Activated T-cell treated with anti-CD3 and anti-CD28 coated beads, Interleukin-2, amount 50 U/mL, for 72 hours (primary cell): ENCODE measurements around the gene CTNNB1. TPM values are rescaled to one million over a fixed set of nuclear protein-coding genes. Genes with fewer than 3 reads are reported as not detected.

Source experiments
- ATAC-seq, 2 donors: fragments of 150-1000 bp; cut with Tn5 transposase; replicated peaks in 1 of 2; 2 replicates each; pipeline ENCODE4 v1.10.0; 2021; ENCODE audit warnings: moderate library complexity in 2 of 2, mild to moderate bottlenecking in 1 of 2
- DNase-seq, 2 donors: peaks; one replicate each; pipeline ENCODE4 v3.0.0; 2021 to 2022; ENCODE audit warnings: mixed read lengths in 1 of 2
- H3K27ac Mint-ChIP-seq: one replicate; pipeline ENCODE4 v1.8.0; 2022; ENCODE audit warnings: mild to moderate bottlenecking, moderate library complexity, mixed read lengths
- H3K27me3 Mint-ChIP-seq: one replicate; pipeline ENCODE4 v1.8.0; 2022; ENCODE audit warnings: low read depth, mixed read lengths
- H3K36me3 Mint-ChIP-seq, 2 donors: one replicate each; pipeline ENCODE4 v1.8.0; 2022; ENCODE audit warnings: mixed read lengths in 2 of 2, mild to moderate bottlenecking in 1 of 2; ENCODE audit not compliant: insufficient read depth in 2 of 2
- H3K4me1 Mint-ChIP-seq: one replicate; pipeline ENCODE4 v1.8.0; 2022; ENCODE audit warnings: low read depth, mixed read lengths
- H3K4me3 Mint-ChIP-seq, 2 donors: one replicate each; pipeline ENCODE4 v1.8.0; 2022; ENCODE audit warnings: mild to moderate bottlenecking in 2 of 2, mixed read lengths in 2 of 2, moderate library complexity in 2 of 2
- H3K9me3 Mint-ChIP-seq, 2 donors: one replicate each; pipeline ENCODE4 v1.8.0; 2022; ENCODE audit warnings: mixed read lengths in 2 of 2
- total RNA-seq, 2 donors: library from RNA; stranded (reverse); gene quantifications; one replicate each; pipeline ENCODE4 v1.2.3, GENCODE V29; 2022

The CTNNB1 gene
- total RNA-seq, 2 donors from 2014 or later, result 93.3 to 137 TPM

GRCh38 chr3:41196499-41197410 is 2.5 kb upstream of the CTNNB1 start:
- peaks cover 6 to 8% of the 10 kb centered on the region in 2 donors for H3K36me3 Mint-ChIP-seq
- H3K4me1 Mint-ChIP-seq, result peaks cover 13% of the 10 kb centered on the region
- H3K27ac Mint-ChIP-seq, result no peak overlapping the region

DNA sequence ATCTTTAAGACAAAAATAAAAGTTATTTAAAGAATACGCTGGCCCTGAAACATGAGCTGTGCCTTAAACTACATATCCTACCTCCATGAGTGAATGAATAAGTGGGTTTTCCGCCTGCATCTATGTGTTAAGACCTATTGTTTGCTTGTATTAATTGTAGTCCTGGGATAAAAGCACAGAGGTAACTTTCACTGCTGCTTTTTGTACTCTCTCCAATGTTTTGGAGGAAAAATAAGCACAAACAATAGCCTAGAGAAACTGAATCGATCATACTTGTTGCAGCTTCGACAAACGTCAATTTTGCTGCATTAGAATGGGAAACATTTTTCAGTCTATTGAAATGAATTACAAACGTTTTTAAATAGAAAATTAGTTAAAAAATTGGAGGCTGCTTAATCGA is 1.3 kb upstream of the CTNNB1 start:
- Mint-ChIP-seq H3K4me1 (peaks cover 26% of the 10 kb centered on the region), H3K27ac (peak overlapping the region; percentile 88), H3K9me3 (no peaks in the 10 kb centered on the region), H3K27me3 (peaks cover 13% of the 10 kb centered on the region), H3K4me3 (peak overlapping the region in 1 of 2 donors; percentile 96), H3K36me3 (peaks cover 6 to 8% of the 10 kb centered on the region in 2 donors)
- ATAC-seq, result no peak
- no peak for DNase-seq

More at GRCh38 chr3:41196499-41197410, 2.5 kb upstream of the CTNNB1 start:
- DNase-seq, result no peak
- H3K4me3 Mint-ChIP-seq, result no peak overlapping the region
- peaks cover 26% of the 10 kb centered on the region for H3K27me3 Mint-ChIP-seq
- no peaks in the 10 kb centered on the region for H3K9me3 Mint-ChIP-seq
- no peak for ATAC-seq

GRCh38 chr3:41198526-41198925 is 779 bp upstream of the CTNNB1 start:
- H3K27ac Mint-ChIP-seq, result peak overlapping the region; percentile 88
- H3K4me3 Mint-ChIP-seq, result peak overlapping the region; percentile 78 to 96
- H3K36me3 Mint-ChIP-seq, result peaks cover 6 to 8% of the 10 kb centered on the region in 2 donors
- DNase-seq (no peak), ATAC-seq (peak; percentile 0 to 1)
- H3K9me3 Mint-ChIP-seq, result no peaks in the 10 kb centered on the region
- H3K27me3 Mint-ChIP-seq, result peaks cover 11% of the 10 kb centered on the region
- peaks cover 31% of the 10 kb centered on the region for H3K4me1 Mint-ChIP-seq

DNA sequence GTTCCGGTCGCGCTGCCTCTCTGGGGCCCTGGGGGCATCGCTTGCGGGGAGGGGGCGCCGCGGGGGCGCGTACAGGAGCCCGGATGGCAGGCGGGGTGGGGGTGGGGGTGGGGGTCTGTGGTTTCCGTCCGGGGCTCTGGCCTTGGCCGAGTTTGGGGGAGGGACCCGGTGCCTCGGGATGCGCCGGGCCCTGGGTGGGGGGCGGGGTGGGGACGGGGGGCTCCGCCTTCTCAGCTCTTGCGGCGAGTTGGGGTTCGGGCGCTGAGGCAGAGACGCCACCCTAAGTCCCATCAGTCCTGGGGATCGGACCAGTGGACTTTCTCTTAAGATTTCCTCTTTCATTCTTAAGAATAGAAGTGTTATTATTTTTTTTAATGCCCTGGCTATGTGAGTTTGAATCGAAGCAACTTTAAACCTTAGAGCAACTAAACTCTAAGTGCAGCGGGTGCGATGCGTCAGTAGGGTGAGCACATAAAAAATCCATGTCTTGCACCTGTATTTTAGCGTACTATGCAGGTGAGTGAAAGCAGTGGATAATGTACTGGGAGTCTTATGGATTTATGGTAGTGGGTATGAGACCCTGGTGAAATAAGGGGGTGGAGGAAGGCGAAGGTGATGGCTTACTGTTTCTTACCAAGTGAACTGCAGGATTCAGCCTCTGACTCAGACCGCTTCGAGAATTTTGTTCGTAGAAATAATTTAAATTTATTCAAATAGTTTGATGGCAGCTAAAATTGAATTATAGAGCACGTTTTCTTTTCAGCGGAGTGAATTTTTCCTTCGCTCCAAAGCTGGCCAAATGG is 762 bp downstream of the CTNNB1 start:
- peaks cover 45% of the 10 kb centered on the region for H3K4me1 Mint-ChIP-seq
- H3K4me3 Mint-ChIP-seq, result peak overlapping the region; percentile 85 to 90
- ATAC-seq (peak; percentile 3 to 10), DNase-seq (peak; percentile 42 to 44)
- peaks cover 8% of the 10 kb centered on the region in 2 donors for H3K36me3 Mint-ChIP-seq
- no peaks in the 10 kb centered on the region for H3K9me3 Mint-ChIP-seq
- H3K27ac Mint-ChIP-seq, result peak overlapping the region; percentile 78
- peaks cover 11% of the 10 kb centered on the region for H3K27me3 Mint-ChIP-seq

DNA sequence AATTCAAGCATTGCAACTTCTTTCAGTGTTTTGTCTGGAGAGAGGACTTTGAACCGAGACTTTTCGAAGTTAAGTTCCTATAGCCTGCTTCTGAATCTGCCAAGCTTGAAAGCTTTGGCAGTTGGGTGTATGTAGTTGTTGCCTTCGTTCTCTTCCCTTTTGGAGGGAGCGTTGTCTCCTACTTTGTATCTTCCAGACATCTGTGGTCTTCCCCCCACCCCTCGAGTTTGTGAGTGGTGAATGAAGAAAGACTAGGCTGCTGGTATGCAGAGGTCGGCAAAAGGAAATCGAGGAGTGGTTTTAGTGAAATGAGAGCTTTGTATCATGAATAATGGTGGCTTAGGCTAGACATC is 1.3 kb downstream of the CTNNB1 start:
- Mint-ChIP-seq H3K4me1 (peaks cover 49% of the 10 kb centered on the region), H3K9me3 (no peaks in the 10 kb centered on the region), H3K27ac (peak overlapping the region; percentile 78), H3K36me3 (peaks cover 8% of the 10 kb centered on the region in 2 donors), H3K4me3 (peak overlapping the region; percentile 85 to 90), H3K27me3 (peaks cover 10% of the 10 kb centered on the region)
- ATAC-seq (no peak), DNase-seq (peak; percentile 16 to 29)

- peak overlapping the region; percentile 85 to 90 for H3K4me3 Mint-ChIP-seq
- peaks cover 65% of the 10 kb centered on the region for H3K4me1 Mint-ChIP-seq
- peak overlapping the region; percentile 76 for H3K27ac Mint-ChIP-seq
- no peaks in the 10 kb centered on the region for H3K9me3 Mint-ChIP-seq
- DNase-seq, result no peak
- H3K27me3 Mint-ChIP-seq, result no peaks in the 10 kb centered on the region
- no peak for ATAC-seq
- H3K36me3 Mint-ChIP-seq, result peaks cover 8% of the 10 kb centered on the region in 2 donors
These were observed 2.9 kb downstream of the CTNNB1 start for GRCh38 chr3:41202075-41202833.

DNA sequence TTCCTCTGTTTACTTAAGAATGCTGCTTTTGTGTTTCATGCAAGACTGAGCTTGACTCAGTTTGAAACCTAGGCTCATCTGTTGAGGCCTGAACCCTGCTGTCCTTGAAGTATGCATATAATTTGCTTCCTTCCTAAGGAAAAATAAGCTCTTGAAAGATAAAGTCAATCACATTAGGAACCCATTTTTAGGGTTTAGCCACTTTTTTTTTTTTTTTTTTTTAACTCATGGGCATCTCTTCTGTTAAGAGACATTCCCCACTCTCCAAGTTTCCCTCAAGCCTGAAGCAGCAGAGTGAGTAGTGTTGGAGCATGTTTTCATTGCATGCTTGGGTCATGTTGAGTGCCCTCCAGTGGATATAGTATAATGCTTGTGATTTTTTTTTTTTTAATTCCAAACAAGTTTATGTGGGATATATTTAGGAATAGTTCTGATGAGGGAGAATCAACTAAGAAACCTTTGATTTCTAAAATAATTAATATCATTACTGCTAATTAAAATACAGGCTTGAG is 3.6 kb downstream of the CTNNB1 start:
- Mint-ChIP-seq H3K9me3 (no peaks in the 10 kb centered on the region), H3K27ac (peak overlapping the region; percentile 76), H3K4me1 (peaks cover 72% of the 10 kb centered on the region), H3K36me3 (peaks cover 8% of the 10 kb centered on the region in 2 donors), H3K27me3 (no peaks in the 10 kb centered on the region), H3K4me3 (peak overlapping the region; percentile 85 to 90)
- no peak for ATAC-seq
- no peak for DNase-seq

DNA sequence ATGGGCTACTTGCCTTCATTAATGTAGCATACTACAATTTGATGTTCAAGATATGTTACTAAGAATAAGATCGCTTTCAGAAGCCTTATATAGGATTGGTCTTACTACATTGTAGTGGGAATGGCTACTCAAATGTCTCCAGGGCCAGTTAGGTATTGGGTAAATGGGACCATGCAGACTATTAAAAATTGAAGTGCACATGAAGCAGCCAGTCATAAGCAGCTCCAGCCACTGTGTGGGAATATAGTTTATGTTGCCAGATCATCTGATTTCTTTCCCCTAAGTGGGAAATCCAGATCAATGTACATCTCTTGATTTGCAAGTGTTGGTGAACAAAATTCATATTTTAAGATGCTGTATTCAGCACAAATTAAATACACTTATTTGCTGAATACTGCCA is 5.1 kb downstream of the CTNNB1 start:
- Mint-ChIP-seq H3K27ac (no peak overlapping the region), H3K27me3 (no peaks in the 10 kb centered on the region), H3K36me3 (peaks cover 10 to 14% of the 10 kb centered on the region in 2 donors), H3K4me3 (peak overlapping the region; percentile 8 to 71), H3K9me3 (peaks cover 1 to 7% of the 10 kb centered on the region in 2 donors), H3K4me1 (peaks cover 87% of the 10 kb centered on the region)
- ATAC-seq (no peak), DNase-seq (no peak)

GRCh38 chr3:41205591-41205990 is 6.3 kb downstream of the CTNNB1 start:
- no peak for DNase-seq
- Mint-ChIP-seq H3K4me1 (peaks cover 88% of the 10 kb centered on the region), H3K27me3 (no peaks in the 10 kb centered on the region), H3K4me3 (no peak overlapping the region), H3K36me3 (peaks cover 7 to 13% of the 10 kb centered on the region in 2 donors), H3K9me3 (peaks cover 3 to 7% of the 10 kb centered on the region in 2 donors), H3K27ac (no peak overlapping the region)
- ATAC-seq, result no peak

GRCh38 chr3:41207355-41207754 is 8.1 kb downstream of the CTNNB1 start:
- peaks cover 3 to 7% of the 10 kb centered on the region in 2 donors for H3K9me3 Mint-ChIP-seq
- H3K4me3 Mint-ChIP-seq, result peak overlapping the region in 1 of 2 donors; percentile 2
- H3K27ac Mint-ChIP-seq, result no peak overlapping the region
- H3K27me3 Mint-ChIP-seq, result no peaks in the 10 kb centered on the region
- DNase-seq (no peak), ATAC-seq (no peak)
- H3K36me3 Mint-ChIP-seq, result peaks cover 4 to 13% of the 10 kb centered on the region in 2 donors
- H3K4me1 Mint-ChIP-seq, result peaks cover 82% of the 10 kb centered on the region

DNA sequence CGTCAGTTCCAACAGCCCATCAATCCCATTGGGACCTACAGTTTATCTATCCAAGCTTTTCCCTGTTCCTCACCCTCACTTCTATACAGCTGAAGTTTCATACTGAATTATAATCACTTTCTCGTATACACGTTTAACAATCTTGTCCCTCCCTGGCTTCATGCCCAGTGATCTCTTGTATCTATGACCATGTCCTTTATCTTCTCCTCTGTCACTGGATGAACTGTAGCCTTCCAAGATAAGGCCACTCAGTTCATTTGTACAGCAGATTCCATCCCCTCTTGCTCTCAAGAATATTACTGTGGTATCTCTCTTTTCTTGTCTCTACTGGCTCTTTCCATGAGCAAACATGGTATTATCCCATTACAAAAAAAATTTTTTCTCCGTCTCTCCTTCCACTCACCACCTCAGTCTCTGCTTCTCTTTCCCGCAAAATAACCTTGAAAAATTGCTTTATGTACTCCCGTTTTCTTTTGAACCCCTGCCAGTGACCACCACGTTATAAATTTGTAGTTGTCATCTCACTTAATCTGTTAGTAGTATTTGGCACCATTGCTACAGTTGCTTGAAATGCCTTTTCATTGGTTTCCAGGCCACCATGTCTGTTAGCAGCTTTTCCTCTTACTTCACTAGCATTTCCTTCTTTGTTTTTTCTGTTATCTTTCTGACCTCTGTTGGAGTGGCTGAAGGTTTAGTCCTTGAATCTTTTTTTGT is 9.4 kb downstream of the CTNNB1 start:
- H3K4me3 Mint-ChIP-seq, result peak overlapping the region in 1 of 2 donors; percentile 22
- H3K9me3 Mint-ChIP-seq, result peaks cover 3 to 7% of the 10 kb centered on the region in 2 donors
- peaks cover 82% of the 10 kb centered on the region for H3K4me1 Mint-ChIP-seq
- H3K27ac Mint-ChIP-seq, result peak overlapping the region; percentile 55
- peaks cover 4 to 13% of the 10 kb centered on the region in 2 donors for H3K36me3 Mint-ChIP-seq
- H3K27me3 Mint-ChIP-seq, result no peaks in the 10 kb centered on the region
- DNase-seq (no peak), ATAC-seq (no peak)

DNA sequence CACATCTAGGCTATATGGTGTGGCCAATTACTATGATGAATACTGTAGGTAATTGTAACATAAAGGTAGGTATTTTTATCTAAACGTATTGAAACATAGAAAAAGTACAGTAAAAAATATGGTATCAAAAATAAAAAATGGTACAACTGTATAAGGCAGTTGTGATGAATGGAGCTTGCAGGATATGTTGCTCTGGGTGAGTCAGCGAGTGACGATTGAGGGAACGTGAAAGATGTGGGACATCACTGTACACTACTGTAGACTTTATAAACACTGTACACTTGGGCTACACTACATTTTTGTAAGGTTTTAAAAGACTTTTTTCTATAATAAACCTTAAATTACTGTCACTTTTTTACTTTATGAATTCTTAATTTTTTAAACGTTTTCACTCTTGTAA is 10.3 kb downstream of the CTNNB1 start:
- DNase-seq, result no peak
- Mint-ChIP-seq H3K27ac (no peak overlapping the region), H3K9me3 (peaks cover 3 to 7% of the 10 kb centered on the region in 2 donors), H3K4me1 (peaks cover 79% of the 10 kb centered on the region), H3K4me3 (no peak overlapping the region), H3K27me3 (no peaks in the 10 kb centered on the region), H3K36me3 (peaks cover 4 to 13% of the 10 kb centered on the region in 2 donors)
- no peak for ATAC-seq
